HEK293 (cell line): ENCODE data around the gene CLDN6.

ENCODE experiments used
- BCL11A ChIP-seq: fragments of 450-650 bp; formaldehyde crosslinking; IDR thresholded peaks from 2 replicates; pipeline ENCODE4 v1.5.1; 2016; ENCODE audit warnings: low read depth, missing biosample characterization, missing genetic modification characterization
- CTCF ChIP-seq: fragments of 450-650 bp; formaldehyde crosslinking; IDR thresholded peaks from 2 replicates; pipeline ENCODE4 v1.5.1; 2016; ENCODE audit warnings: missing biosample characterization, missing genetic modification characterization
- GLI2 ChIP-seq: fragments of 450-650 bp; formaldehyde crosslinking; IDR thresholded peaks from 2 replicates; pipeline ENCODE4; 2017; ENCODE audit warnings: missing biosample characterization, missing genetic modification characterization, low read depth, borderline replicate concordance
- KLF1 ChIP-seq: fragments of 450-650 bp; formaldehyde crosslinking; IDR thresholded peaks from 2 replicates; pipeline ENCODE4 v1.5.1; 2016; ENCODE audit warnings: missing biosample characterization, missing genetic modification characterization
- KLF16 ChIP-seq: fragments of 450-650 bp; formaldehyde crosslinking; IDR thresholded peaks from 2 replicates; pipeline ENCODE4 v1.5.1; 2017; ENCODE audit warnings: missing biosample characterization, missing genetic modification characterization
- KLF9 ChIP-seq: fragments of 450-650 bp; formaldehyde crosslinking; IDR thresholded peaks from 2 replicates; pipeline ENCODE4 v1.5.1; 2016; ENCODE audit warnings: missing biosample characterization, missing genetic modification characterization, low read depth
- PBX3 ChIP-seq: sonication (generic); formaldehyde crosslinking; IDR thresholded peaks from 2 replicates; pipeline ENCODE4 v1.8.1; 2022; ENCODE audit warnings: mild to moderate bottlenecking, moderate library complexity, missing genetic modification reagents
- ZBTB1 ChIP-seq: fragments of 450-650 bp; formaldehyde crosslinking; IDR thresholded peaks from 2 replicates; pipeline ENCODE4 v1.5.1; 2016; ENCODE audit warnings: missing biosample characterization, missing genetic modification characterization
- ZFP3 ChIP-seq: fragments of 450-650 bp; formaldehyde crosslinking; IDR thresholded peaks from 2 replicates; pipeline ENCODE4 v1.5.1; 2016; ENCODE audit warnings: low read depth, missing biosample characterization, missing genetic modification characterization
- ZNF157 ChIP-seq: fragments of 450-650 bp; formaldehyde crosslinking; IDR thresholded peaks from 2 replicates; pipeline ENCODE4 v1.5.1; 2016; ENCODE audit warnings: missing biosample characterization, missing genetic modification characterization
- ZNF16 ChIP-seq: fragments of 450-650 bp; formaldehyde crosslinking; IDR thresholded peaks from 2 replicates; pipeline ENCODE4 v1.5.1; 2016; ENCODE audit warnings: low read depth, missing biosample characterization, missing genetic modification characterization
- ZNF175 ChIP-seq: fragments of 450-650 bp; formaldehyde crosslinking; IDR thresholded peaks from 2 replicates; pipeline ENCODE4 v1.5.1; 2016; ENCODE audit warnings: missing biosample characterization, missing genetic modification characterization
- ZNF274 ChIP-seq, 2 experiments: fragments of 200-500 bp in 1 of 2; fragments of 450-650 bp in 1 of 2; sonication (Bioruptor generic) in 1 of 2; formaldehyde crosslinking in 1 of 2; IDR thresholded peaks; 2 replicates each; pipeline versions ENCODE4 v1.5.1 to v1.6.1; 2014 to 2016; ENCODE audit warnings: borderline replicate concordance in 1 of 2, inconsistent platforms in 1 of 2, low read length in 1 of 2, missing biosample characterization in 1 of 2, missing genetic modification characterization in 1 of 2
- ZNF350 ChIP-seq: fragments of 450-650 bp; formaldehyde crosslinking; IDR thresholded peaks from 2 replicates; pipeline ENCODE4 v1.5.0; 2017; ENCODE audit warnings: missing biosample characterization, mild to moderate bottlenecking, missing genetic modification characterization
- ZNF354C ChIP-seq: fragments of 450-650 bp; formaldehyde crosslinking; IDR thresholded peaks from 2 replicates; pipeline ENCODE4 v1.5.1; 2016; ENCODE audit warnings: missing biosample characterization, missing genetic modification characterization, low read depth, borderline replicate concordance
- ZNF549 ChIP-seq: fragments of 450-650 bp; IDR thresholded peaks from 2 replicates; pipeline ENCODE4 v1.5.1; 2018; ENCODE audit warnings: missing biosample characterization, missing genetic modification characterization, mild to moderate bottlenecking, inconsistent platforms, moderate library complexity
- ZNF658 ChIP-seq: fragments of 450-650 bp; formaldehyde crosslinking; IDR thresholded peaks from 2 replicates; pipeline ENCODE4; 2016; ENCODE audit warnings: missing biosample characterization, missing genetic modification characterization
- ZNF677 ChIP-seq: fragments of 450-650 bp; IDR thresholded peaks from 2 replicates; pipeline ENCODE4 v1.5.0; 2018; ENCODE audit warnings: missing biosample characterization, mild to moderate bottlenecking, missing genetic modification characterization, moderate library complexity
- ZNF704 ChIP-seq: fragments of 450-650 bp; formaldehyde crosslinking; IDR thresholded peaks from 2 replicates; pipeline ENCODE4 v1.5.1; 2016; ENCODE audit warnings: missing biosample characterization, missing genetic modification characterization
- ZNF707 ChIP-seq: fragments of 450-650 bp; formaldehyde crosslinking; IDR thresholded peaks from 2 replicates; pipeline ENCODE4 v1.5.1; 2016; ENCODE audit warnings: missing biosample characterization, missing genetic modification characterization
- ZSCAN30 ChIP-seq: fragments of 450-650 bp; IDR thresholded peaks from 2 replicates; pipeline ENCODE4 v1.5.1; 2018; ENCODE audit warnings: missing biosample characterization, mild to moderate bottlenecking, missing genetic modification characterization, moderate library complexity
- ZSCAN4 ChIP-seq: fragments of 450-650 bp; formaldehyde crosslinking; IDR thresholded peaks from 2 replicates; pipeline ENCODE4 v1.5.1; 2017; ENCODE audit warnings: missing biosample characterization, missing genetic modification characterization
- TF ChIP-seq, protein P1 (sequence below): fragments of 450-650 bp; formaldehyde crosslinking; IDR thresholded peaks from 2 replicates; pipeline ENCODE4 v1.5.1; 2016; ENCODE audit warnings: missing biosample characterization, missing genetic modification characterization
- TF ChIP-seq, protein P2 (sequence below): fragments of 450-650 bp; formaldehyde crosslinking; IDR thresholded peaks from 2 replicates; pipeline ENCODE4 v1.5.1; 2016; ENCODE audit warnings: missing biosample characterization, missing genetic modification characterization, low read depth
- TF ChIP-seq, protein P3 (sequence below): fragments of 450-650 bp; IDR thresholded peaks from 2 replicates; pipeline ENCODE4 v1.5.1; 2018; ENCODE audit warnings: missing biosample characterization, missing genetic modification characterization
- TF ChIP-seq, protein P4 (sequence below): fragments of 450-650 bp; formaldehyde crosslinking; optimal IDR thresholded peaks from 2 replicates; pipeline ENCODE3; 2016; ENCODE audit warnings: missing biosample characterization, mild to moderate bottlenecking, missing genetic modification characterization
- TF ChIP-seq, protein P5 (sequence below): fragments of 450-650 bp; formaldehyde crosslinking; IDR thresholded peaks from 2 replicates; pipeline ENCODE4 v1.5.1; 2016; ENCODE audit warnings: missing biosample characterization, missing genetic modification characterization

Gene CLDN6

GRCh38 chr16:2983706-2984136 lies 34.3 kb downstream of the CLDN6 start (continued):
- no peak for TF ChIP-seq ZNF274 (IDR thresholded peaks at IDR 0.05; ENCODE audit: low read length)
- no peak for TF ChIP-seq ZNF274 (tag by site-specific recombination; IDR thresholded peaks at IDR 0.05; ENCODE audit: borderline replicate concordance)
- no peak for TF ChIP-seq ZNF549 (tag by site-specific recombination)
- TF ChIP-seq CTCF = peak; percentile 60; the same call in 1 of the 2 replicates
- peak; percentile 95 for TF ChIP-seq KLF1 (tag by site-specific recombination)
- no peak for TF ChIP-seq ZNF157 (tag by site-specific recombination)
- TF ChIP-seq, protein P1, sequence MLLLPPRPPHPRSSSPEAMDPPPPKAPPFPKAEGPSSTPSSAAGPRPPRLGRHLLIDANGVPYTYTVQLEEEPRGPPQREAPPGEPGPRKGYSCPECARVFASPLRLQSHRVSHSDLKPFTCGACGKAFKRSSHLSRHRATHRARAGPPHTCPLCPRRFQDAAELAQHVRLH (tag by site-specific recombination) = no peak
- no peak for TF ChIP-seq ZSCAN4 (tag by site-specific recombination)
- TF ChIP-seq ZNF658 (tag by site-specific recombination) = no peak
- TF ChIP-seq, protein P2, sequence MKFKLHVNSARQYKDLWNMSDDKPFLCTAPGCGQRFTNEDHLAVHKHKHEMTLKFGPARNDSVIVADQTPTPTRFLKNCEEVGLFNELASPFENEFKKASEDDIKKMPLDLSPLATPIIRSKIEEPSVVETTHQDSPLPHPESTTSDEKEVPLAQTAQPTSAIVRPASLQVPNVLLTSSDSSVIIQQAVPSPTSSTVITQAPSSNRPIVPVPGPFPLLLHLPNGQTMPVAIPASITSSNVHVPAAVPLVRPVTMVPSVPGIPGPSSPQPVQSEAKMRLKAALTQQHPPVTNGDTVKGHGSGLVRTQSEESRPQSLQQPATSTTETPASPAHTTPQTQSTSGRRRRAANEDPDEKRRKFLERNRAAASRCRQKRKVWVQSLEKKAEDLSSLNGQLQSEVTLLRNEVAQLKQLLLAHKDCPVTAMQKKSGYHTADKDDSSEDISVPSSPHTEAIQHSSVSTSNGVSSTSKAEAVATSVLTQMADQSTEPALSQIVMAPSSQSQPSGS = no peak
- TF ChIP-seq PBX3 = no peak
- TF ChIP-seq ZBTB1 (tag by site-specific recombination) = no peak
- TF ChIP-seq KLF9 (tag by site-specific recombination) = no peak
- TF ChIP-seq GLI2 (tag by site-specific recombination) = no peak
- no peak for TF ChIP-seq ZNF354C (tag by site-specific recombination)
- no peak for TF ChIP-seq KLF16 (tag by site-specific recombination)
- TF ChIP-seq ZSCAN30 = peak; percentile 87
- TF ChIP-seq, protein P3, sequence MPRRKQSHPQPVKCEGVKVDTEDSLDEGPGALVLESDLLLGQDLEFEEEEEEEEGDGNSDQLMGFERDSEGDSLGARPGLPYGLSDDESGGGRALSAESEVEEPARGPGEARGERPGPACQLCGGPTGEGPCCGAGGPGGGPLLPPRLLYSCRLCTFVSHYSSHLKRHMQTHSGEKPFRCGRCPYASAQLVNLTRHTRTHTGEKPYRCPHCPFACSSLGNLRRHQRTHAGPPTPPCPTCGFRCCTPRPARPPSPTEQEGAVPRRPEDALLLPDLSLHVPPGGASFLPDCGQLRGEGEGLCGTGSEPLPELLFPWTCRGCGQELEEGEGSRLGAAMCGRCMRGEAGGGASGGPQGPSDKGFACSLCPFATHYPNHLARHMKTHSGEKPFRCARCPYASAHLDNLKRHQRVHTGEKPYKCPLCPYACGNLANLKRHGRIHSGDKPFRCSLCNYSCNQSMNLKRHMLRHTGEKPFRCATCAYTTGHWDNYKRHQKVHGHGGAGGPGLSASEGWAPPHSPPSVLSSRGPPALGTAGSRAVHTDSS (tag by site-specific recombination) = no peak
- TF ChIP-seq ZNF677 = no peak
- TF ChIP-seq ZNF350 (tag by site-specific recombination) = no peak
- no peak for TF ChIP-seq ZNF16 (tag by site-specific recombination)
- TF ChIP-seq, protein P4, sequence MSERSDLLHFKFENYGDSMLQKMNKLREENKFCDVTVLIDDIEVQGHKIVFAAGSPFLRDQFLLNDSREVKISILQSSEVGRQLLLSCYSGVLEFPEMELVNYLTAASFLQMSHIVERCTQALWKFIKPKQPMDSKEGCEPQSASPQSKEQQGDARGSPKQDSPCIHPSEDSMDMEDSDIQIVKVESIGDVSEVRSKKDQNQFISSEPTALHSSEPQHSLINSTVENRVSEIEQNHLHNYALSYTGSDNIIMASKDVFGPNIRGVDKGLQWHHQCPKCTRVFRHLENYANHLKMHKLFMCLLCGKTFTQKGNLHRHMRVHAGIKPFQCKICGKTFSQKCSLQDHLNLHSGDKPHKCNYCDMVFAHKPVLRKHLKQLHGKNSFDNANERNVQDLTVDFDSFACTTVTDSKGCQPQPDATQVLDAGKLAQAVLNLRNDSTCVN (tag by site-specific recombination) = peak; percentile 83
- TF ChIP-seq, protein P5, sequence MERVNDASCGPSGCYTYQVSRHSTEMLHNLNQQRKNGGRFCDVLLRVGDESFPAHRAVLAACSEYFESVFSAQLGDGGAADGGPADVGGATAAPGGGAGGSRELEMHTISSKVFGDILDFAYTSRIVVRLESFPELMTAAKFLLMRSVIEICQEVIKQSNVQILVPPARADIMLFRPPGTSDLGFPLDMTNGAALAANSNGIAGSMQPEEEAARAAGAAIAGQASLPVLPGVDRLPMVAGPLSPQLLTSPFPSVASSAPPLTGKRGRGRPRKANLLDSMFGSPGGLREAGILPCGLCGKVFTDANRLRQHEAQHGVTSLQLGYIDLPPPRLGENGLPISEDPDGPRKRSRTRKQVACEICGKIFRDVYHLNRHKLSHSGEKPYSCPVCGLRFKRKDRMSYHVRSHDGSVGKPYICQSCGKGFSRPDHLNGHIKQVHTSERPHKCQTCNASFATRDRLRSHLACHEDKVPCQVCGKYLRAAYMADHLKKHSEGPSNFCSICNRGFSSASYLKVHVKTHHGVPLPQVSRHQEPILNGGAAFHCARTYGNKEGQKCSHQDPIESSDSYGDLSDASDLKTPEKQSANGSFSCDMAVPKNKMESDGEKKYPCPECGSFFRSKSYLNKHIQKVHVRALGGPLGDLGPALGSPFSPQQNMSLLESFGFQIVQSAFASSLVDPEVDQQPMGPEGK (tag by site-specific recombination) = 0 out of 2 replicates have a peak, but pooled peaks have one; percentile 20
- TF ChIP-seq BCL11A (tag by site-specific recombination) = no peak
- no peak for TF ChIP-seq ZNF707 (tag by site-specific recombination)
- no peak for TF ChIP-seq ZNF704 (tag by site-specific recombination)
- TF ChIP-seq ZNF175 (tag by site-specific recombination) = no peak
- TF ChIP-seq ZFP3 = no peak
